ENCODE results near the gene TBC1D14.

The TBC1D14 gene

DNA sequence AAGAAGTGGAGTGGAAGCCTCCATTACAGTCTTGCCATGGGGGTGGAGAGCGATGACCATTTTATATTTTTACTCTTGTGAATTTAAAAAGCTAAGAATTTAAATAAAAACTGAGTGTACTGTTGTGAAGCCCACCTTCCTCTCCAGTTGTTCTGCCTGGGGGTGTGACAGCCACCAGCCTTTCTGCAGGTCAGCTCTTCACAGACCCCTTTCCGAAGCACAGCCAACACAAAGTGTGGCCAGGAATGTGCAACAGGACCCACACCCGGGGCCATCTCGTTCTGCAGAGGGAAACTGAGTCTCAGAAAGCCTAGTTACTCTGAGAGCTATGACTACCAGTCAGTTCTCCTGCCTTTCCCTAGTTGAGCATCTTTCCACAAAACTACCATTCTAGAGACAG, 156.9 kb downstream of the TBC1D14 start:
- DNase-seq (ENCODE audit: insufficient read length, low spot score) (no peak), FAIRE-seq (no peak)
- TF ChIP-seq POU2F2 (IDR thresholded peaks at IDR 0.05; ENCODE audit: low read depth, low read length) (no peak), POLR2A (IDR thresholded peaks at IDR 0.05; ENCODE audit: low read depth, low read length) (no peak), PAX5 (IDR thresholded peaks at IDR 0.05; ENCODE audit: insufficient read depth, low read length, severe bottlenecking) (no peak), SPI1 (IDR thresholded peaks at IDR 0.05; ENCODE audit: low read depth, low read length) (no peak), POLR2AphosphoS5 (IDR thresholded peaks at IDR 0.05; ENCODE audit: low read depth, low read length) (no peak), TAF1 (IDR thresholded peaks at IDR 0.05; ENCODE audit: low read depth, low read length) (no peak)

DNA sequence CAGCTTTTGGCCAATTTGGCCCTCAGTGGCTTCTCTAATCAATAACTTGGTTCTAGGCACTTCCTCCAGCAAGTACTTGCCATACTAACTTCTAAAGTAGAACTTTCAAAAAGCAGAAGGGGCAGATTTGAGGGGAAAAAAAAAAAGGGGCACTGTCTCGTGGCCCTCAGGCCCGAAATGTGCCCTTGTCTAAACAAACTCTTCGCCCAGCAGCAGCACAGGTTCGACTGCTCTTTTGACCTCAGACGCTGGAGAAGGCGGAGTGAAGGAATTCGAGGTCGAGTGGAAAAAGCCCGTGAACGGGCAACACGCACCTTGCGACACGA, 157.5 kb downstream of the TBC1D14 start:
- TF ChIP-seq POU2F2 (IDR thresholded peaks at IDR 0.05; ENCODE audit: low read depth, low read length) (no peak), TAF1 (IDR thresholded peaks at IDR 0.05; ENCODE audit: low read depth, low read length) (no peak), POLR2AphosphoS5 (IDR thresholded peaks at IDR 0.05; ENCODE audit: low read depth, low read length) (no peak), SPI1 (IDR thresholded peaks at IDR 0.05; ENCODE audit: low read depth, low read length) (no peak), PAX5 (IDR thresholded peaks at IDR 0.05; ENCODE audit: insufficient read depth, low read length, severe bottlenecking) (no peak), POLR2A (IDR thresholded peaks at IDR 0.05; ENCODE audit: low read depth, low read length) (no peak)
- DNase-seq (ENCODE audit: insufficient read length, low spot score) (no peak), FAIRE-seq (no peak)

DNA sequence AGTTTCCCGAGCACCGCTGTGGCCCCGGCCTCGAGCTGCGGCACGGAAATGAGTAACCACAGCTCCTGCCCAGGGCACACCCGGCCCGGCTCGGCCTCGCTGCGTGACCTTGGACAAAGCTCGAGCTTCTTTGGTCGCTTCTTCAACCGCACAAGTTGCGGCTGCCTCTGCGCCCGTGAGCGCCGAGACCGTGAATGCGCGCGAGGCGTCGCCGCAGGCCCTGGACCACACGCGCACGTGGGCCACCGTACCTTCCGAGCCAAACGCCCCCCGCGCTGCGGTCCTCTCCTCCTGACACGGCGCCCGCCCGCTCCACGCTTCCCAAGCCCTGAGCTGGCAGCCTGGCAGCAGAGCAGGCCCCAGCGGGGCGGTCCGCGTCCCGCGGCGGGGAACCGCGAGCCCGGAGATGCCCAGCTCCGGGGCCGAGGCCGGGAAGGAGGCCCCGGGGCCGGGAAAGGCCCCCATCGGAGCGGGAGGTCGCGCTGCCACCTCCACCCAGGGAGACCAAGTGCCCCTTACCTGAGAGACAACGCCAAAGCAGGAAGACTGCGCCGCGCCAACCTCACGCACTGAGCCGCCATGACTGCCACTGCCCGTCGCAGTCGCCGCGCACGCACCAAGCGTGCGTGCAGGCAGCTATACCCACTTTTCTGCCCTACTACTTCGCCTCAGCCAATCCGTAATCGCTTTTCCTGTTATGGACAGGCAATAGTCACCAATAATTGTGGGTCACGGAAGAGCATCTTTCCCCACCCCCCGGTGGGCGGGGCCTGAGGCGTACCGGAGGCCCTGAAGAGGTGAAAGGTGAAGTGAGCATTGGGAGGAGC, 158.0 kb downstream of the TBC1D14 start, which contains the start of gene GRPEL1:
TSS of gene GRPEL1 (minus strand) at position 613 of the 827 bp plus-strand sequence. CDS start at position 581, 32 bp downstream.
- FAIRE-seq: peak; percentile 99
- TF ChIP-seq POLR2AphosphoS5 (IDR thresholded peaks at IDR 0.05; ENCODE audit: low read depth, low read length) (peak; percentile 95), PAX5 (IDR thresholded peaks at IDR 0.05; ENCODE audit: insufficient read depth, low read length, severe bottlenecking) (peak; percentile 62), TAF1 (IDR thresholded peaks at IDR 0.05; ENCODE audit: low read depth, low read length) (peak; percentile 80), POLR2A (IDR thresholded peaks at IDR 0.05; ENCODE audit: low read depth, low read length) (peak; percentile 97), POU2F2 (IDR thresholded peaks at IDR 0.05; ENCODE audit: low read depth, low read length) (no peak; the same call in 1 of the 2 replicates), SPI1 (IDR thresholded peaks at IDR 0.05; ENCODE audit: low read depth, low read length) (no peak)
- peak; percentile 91 for DNase-seq (ENCODE audit: insufficient read length, low spot score)

DNA sequence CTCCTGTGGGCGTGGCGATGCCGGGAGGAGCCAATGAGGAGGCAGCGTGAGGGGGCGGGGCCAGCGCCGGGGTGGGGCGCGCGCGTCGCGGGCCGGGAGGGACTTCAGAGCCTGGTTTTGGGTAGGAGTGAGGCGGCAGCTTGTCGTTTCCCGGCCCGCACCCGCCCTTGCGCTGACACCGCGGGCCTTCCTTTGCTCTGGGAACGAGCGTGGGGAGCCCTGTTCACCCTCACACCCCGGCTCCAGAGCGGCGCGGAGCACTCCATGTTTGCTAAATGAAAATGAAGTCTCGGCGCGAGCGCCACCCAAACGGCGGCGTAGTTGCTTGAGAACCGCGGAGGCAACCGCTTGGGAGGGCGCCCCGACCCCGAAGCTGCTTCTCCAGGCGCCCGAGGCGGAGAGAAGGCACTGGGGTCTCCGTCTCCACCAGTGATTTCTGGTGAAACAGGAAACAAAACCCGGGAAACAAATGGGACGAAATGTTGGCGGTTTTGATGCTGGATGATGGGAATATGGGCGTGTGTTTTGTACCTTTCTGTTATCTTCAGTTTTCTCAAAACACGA, 158.7 kb downstream of the TBC1D14 start:
- DNase-seq (ENCODE audit: insufficient read length, low spot score) (no peak), FAIRE-seq (no peak)
- TF ChIP-seq POU2F2 (IDR thresholded peaks at IDR 0.05; ENCODE audit: low read depth, low read length) (0 out of 2 replicates have a peak, but pooled peaks have one; percentile 29), POLR2AphosphoS5 (IDR thresholded peaks at IDR 0.05; ENCODE audit: low read depth, low read length) (no peak), TAF1 (IDR thresholded peaks at IDR 0.05; ENCODE audit: low read depth, low read length) (no peak), PAX5 (IDR thresholded peaks at IDR 0.05; ENCODE audit: insufficient read depth, low read length, severe bottlenecking) (no peak), SPI1 (IDR thresholded peaks at IDR 0.05; ENCODE audit: low read depth, low read length) (no peak)

DNA sequence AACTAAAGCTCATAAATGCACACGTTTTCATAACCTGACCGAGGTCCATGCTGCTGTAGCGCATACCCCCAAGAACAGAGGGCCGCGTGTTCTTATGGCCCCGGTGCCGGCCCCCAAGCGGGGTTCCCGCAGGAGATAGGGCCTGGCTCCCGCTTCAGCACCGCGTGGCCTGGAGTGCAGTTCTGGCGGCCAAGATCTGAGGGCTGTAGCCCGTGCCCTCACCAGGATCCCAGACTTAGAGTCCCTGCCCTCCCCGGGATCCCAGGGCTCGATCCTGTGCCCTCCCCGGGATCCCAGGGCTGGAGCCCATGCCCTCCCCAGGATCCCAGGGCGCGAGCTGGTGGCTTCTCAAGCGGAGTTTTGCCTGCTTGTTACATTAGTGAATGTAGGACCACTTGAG, 159.3 kb downstream of the TBC1D14 start:
- FAIRE-seq: peak; percentile 61
- TF ChIP-seq TAF1 (IDR thresholded peaks at IDR 0.05; ENCODE audit: low read depth, low read length) (no peak), POLR2AphosphoS5 (IDR thresholded peaks at IDR 0.05; ENCODE audit: low read depth, low read length) (no peak), POU2F2 (IDR thresholded peaks at IDR 0.05; ENCODE audit: low read depth, low read length) (no peak), PAX5 (IDR thresholded peaks at IDR 0.05; ENCODE audit: insufficient read depth, low read length, severe bottlenecking) (no peak), POLR2A (IDR thresholded peaks at IDR 0.05; ENCODE audit: low read depth, low read length) (no peak), SPI1 (IDR thresholded peaks at IDR 0.05; ENCODE audit: low read depth, low read length) (no peak)
- no peak for DNase-seq (ENCODE audit: insufficient read length, low spot score)

DNA sequence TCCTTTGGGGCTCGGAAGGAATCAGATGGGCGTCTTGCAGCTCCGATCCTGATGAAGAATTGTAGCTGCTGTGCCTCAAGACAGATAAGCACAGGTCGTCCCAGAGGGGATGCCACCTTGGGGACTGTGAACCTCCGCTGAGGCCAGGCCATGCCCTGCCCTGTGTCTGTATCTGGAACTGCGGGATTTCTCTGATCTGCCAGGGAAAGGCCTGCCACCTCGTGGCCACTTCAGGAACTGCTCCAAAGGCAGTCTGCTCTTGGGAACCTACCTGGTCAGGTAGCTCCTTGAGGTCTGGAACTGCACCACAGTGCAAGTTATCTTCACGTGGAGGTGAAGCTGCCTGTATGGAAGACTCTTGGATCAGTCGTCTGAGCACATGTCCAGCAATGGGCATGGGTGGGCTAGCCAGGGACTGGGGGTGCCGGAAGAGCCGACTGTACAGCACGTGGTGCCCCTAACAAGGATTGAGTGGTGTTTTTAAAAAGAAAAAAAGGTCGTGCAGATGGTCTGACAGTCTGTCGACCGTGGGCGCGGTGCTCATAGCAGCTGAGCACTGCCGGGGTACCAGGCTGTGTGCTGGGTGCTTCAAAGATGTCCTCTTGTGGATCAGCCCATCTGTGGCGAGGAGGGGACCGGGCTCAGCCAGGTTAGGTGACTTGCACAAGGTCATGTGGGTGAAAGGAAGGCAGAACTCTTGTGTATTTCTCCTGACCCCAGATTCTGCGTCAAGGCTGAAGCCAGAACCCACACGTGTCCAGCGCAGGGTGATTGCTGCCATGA, 161.3 kb downstream of the TBC1D14 start:
- DNase-seq (ENCODE audit: insufficient read length, low spot score) (peak; percentile 53), FAIRE-seq (peak; percentile 91)
- TF ChIP-seq POLR2AphosphoS5 (IDR thresholded peaks at IDR 0.05; ENCODE audit: low read depth, low read length): no peak
- TF ChIP-seq PAX5 (IDR thresholded peaks at IDR 0.05; ENCODE audit: insufficient read depth, low read length, severe bottlenecking): no peak
- TF ChIP-seq SPI1 (IDR thresholded peaks at IDR 0.05; ENCODE audit: low read depth, low read length): no peak
- no peak for TF ChIP-seq POU2F2 (IDR thresholded peaks at IDR 0.05; ENCODE audit: low read depth, low read length)
- TF ChIP-seq TAF1 (IDR thresholded peaks at IDR 0.05; ENCODE audit: low read depth, low read length): no peak
- TF ChIP-seq POLR2A (IDR thresholded peaks at IDR 0.05; ENCODE audit: low read depth, low read length): no peak

DNA sequence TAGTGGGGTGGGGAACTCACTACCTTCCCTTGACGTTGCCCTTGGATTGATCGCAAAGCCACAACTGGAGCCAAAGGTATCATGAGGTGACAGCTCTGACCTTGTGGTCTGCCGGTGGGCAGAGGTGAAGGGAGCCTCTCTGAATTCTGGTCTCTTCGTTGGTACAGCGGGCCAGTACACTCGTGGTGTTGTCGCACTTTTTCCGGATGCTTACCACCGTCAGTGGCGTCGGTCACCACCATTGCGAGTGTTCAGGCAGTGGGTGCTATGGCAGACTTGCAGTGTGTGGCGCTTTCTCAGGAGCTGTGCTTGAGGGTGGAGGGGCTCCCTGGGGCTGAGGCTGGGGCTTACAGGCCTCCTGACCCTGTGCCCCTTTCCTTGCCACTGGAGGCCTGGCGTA, 163.4 kb downstream of the TBC1D14 start:
- no peak for DNase-seq (ENCODE audit: insufficient read length, low spot score)
- TF ChIP-seq POLR2A (IDR thresholded peaks at IDR 0.05; ENCODE audit: low read depth, low read length): no peak
- no peak for TF ChIP-seq POU2F2 (IDR thresholded peaks at IDR 0.05; ENCODE audit: low read depth, low read length)
- no peak for TF ChIP-seq TAF1 (IDR thresholded peaks at IDR 0.05; ENCODE audit: low read depth, low read length)
- no peak for TF ChIP-seq PAX5 (IDR thresholded peaks at IDR 0.05; ENCODE audit: insufficient read depth, low read length, severe bottlenecking)
- no peak for TF ChIP-seq SPI1 (IDR thresholded peaks at IDR 0.05; ENCODE audit: low read depth, low read length)
- no peak for TF ChIP-seq POLR2AphosphoS5 (IDR thresholded peaks at IDR 0.05; ENCODE audit: low read depth, low read length)
- FAIRE-seq: no peak

DNA sequence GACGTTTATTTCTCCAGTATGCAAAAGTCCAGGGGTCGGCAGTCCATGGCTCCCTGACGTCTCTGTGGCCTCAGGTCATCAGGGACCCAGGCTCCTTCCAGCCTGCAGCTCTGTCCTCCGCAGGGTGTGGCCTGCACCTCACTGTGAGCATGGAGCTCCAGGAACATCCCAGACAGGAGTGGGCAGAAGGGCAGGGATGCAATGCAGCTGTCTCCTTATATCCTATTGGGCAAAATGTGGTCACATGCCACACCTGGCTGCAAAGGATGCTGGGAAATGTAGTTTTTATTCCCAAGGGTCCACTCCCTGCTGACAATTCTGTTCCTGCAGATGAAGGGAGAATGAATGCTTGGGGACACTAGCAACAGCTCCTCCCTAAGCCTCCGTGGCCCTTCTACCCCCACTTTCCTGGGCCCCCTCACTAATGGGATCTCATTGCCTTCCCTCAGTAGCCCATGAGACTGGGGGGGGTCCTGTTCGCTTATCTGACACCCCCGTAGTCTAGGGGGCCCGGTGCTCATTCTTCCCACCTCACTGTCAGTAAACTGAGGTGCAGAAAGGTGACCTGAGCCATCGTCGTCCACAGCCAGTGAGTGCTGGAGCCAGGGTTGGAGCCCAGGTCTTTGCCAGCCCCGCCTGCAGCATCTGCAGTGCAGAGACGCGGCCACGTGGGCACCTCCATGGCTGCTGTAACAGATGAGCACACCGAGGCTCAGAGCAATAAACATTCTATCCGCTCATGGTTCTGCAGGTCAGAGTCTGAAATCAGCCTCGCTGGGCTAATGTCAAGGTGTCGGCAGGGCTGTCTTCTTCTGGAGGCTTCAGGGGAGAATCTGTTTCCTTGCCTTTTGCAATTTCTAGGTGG, 164.1 kb downstream of the TBC1D14 start:
- FAIRE-seq (peak; percentile 50), DNase-seq (ENCODE audit: insufficient read length, low spot score) (peak; percentile 41)
- TF ChIP-seq TAF1 (IDR thresholded peaks at IDR 0.05; ENCODE audit: low read depth, low read length): no peak
- no peak for TF ChIP-seq POU2F2 (IDR thresholded peaks at IDR 0.05; ENCODE audit: low read depth, low read length)
- no peak for TF ChIP-seq PAX5 (IDR thresholded peaks at IDR 0.05; ENCODE audit: insufficient read depth, low read length, severe bottlenecking)
- no peak for TF ChIP-seq SPI1 (IDR thresholded peaks at IDR 0.05; ENCODE audit: low read depth, low read length)
- TF ChIP-seq POLR2AphosphoS5 (IDR thresholded peaks at IDR 0.05; ENCODE audit: low read depth, low read length): no peak
- TF ChIP-seq POLR2A (IDR thresholded peaks at IDR 0.05; ENCODE audit: low read depth, low read length): no peak

Data from GM12891 (cell line).